SJCRH30 (cell line): ENCODE measurements around the gene PRAMEF2. TPM values are rescaled to one million over a fixed set of nuclear protein-coding genes. Genes with fewer than 3 reads are reported as not detected.
"Not testable (repeated sequence)": the region's sequence is repeated elsewhere in the genome, so short reads cannot be mapped to it uniquely, and the experiment has no call there.

Source experiments
- DNase-seq, 2 experiments: peaks; one replicate each; pipeline ENCODE4 v3.0.0-alpha.2; 2015 to 2020
- H3K27ac ChIP-seq: fragments of 250-450 bp; sonication (Bioruptor Pico); 2 replicates; pipeline ENCODE4 v1.5.1; 2020; ENCODE audit warnings: mild to moderate bottlenecking, moderate library complexity
- H3K27me3 ChIP-seq: fragments of 250-450 bp; sonication (Bioruptor Pico); 2 replicates; pipeline ENCODE4 v1.5.1; 2020; ENCODE audit warnings: mild to moderate bottlenecking, moderate library complexity
- H3K36me3 ChIP-seq: fragments of 250-450 bp; sonication (Bioruptor Pico); 2 replicates; pipeline ENCODE4 v1.5.1; 2020; ENCODE audit warnings: mild to moderate bottlenecking, moderate library complexity
- H3K4me1 ChIP-seq: fragments of 250-450 bp; sonication (Bioruptor Pico); 2 replicates; pipeline ENCODE4 v1.5.1; 2020; ENCODE audit warnings: mild to moderate bottlenecking, moderate library complexity
- H3K4me3 ChIP-seq: fragments of 250-450 bp; sonication (Bioruptor Pico); 2 replicates; pipeline ENCODE4 v1.5.1; 2020; ENCODE audit warnings: mild to moderate bottlenecking, moderate library complexity
- H3K9me3 ChIP-seq: fragments of 250-450 bp; sonication (Bioruptor Pico); replicated peaks from 2 replicates; pipeline ENCODE4 v1.5.1; 2020; ENCODE audit warnings: mild to moderate bottlenecking, moderate library complexity
- total RNA-seq: library from RNA; depleted of rRNA; stranded (reverse); fragments of >200 nt; shearing (Covaris generic); gene quantifications from 2 replicates; pipeline ENCODE4 v1.2.3, GENCODE V29; 2014; rRNA removed

Gene PRAMEF2
- total RNA-seq, 1 experiment from 2014 or later: not detected

GRCh38 chr1:12903793-12904572, 47.1 kb downstream of the PRAMEF2 start:
- not testable (repeated sequence) for H3K36me3 ChIP-seq, H3K4me3 ChIP-seq, H3K27ac ChIP-seq, DNase-seq, H3K4me1 ChIP-seq, H3K9me3 ChIP-seq, H3K27me3 ChIP-seq

Other genes starting within 250 kb of the PRAMEF2 start
- 2.6 and 3.5 TPM in 2 replicates for gene DHRS3, start 238.9 kb upstream of the PRAMEF2 start, total RNA-seq
- gene AADACL4, start 213.0 kb upstream of the PRAMEF2 start, total RNA-seq: not detected in 2 replicates
- not detected in 2 replicates for gene AADACL3, start 141.0 kb upstream of the PRAMEF2 start, total RNA-seq
- not detected in 2 replicates for gene CFAP107, start 110.9 kb upstream of the PRAMEF2 start, total RNA-seq
- not detected in 2 replicates for gene PRAMEF12, start 83.3 kb upstream of the PRAMEF2 start, total RNA-seq
- 0.08 TPM in 1 of 2 replicates, not detected in the other for gene PRAMEF1, start 65.7 kb upstream of the PRAMEF2 start, total RNA-seq
- not detected in 2 replicates for gene PRAMEF11, start 25.7 kb upstream of the PRAMEF2 start, total RNA-seq
- gene HNRNPCL1, start 8.4 kb upstream of the PRAMEF2 start, total RNA-seq: not detected in 2 replicates
- gene PRAMEF4, start 29.1 kb downstream of the PRAMEF2 start, total RNA-seq: not detected in 2 replicates
- gene PRAMEF10, start 41.2 kb downstream of the PRAMEF2 start, total RNA-seq: not detected in 2 replicates
- gene PRAMEF7, start 59.5 kb downstream of the PRAMEF2 start, total RNA-seq: not detected in 2 replicates
- not detected in 2 replicates for gene PRAMEF6, start 90.5 kb downstream of the PRAMEF2 start, total RNA-seq
- gene PRAMEF27, start 199.5 kb downstream of the PRAMEF2 start, total RNA-seq: not detected in 2 replicates
- gene HNRNPCL3, start 203.7 kb downstream of the PRAMEF2 start, total RNA-seq: not detected in 2 replicates
- not detected in 2 replicates for gene PRAMEF25, start 213.7 kb downstream of the PRAMEF2 start, total RNA-seq